ENCODE data around the gene CCNY.

GRCh38 chr10:35340975-35341374, 4.7 kb downstream of the CCNY start:
- TF ChIP-seq POLR2A (IDR thresholded peaks at IDR 0.05; ENCODE audit: low read depth, low read length) (no peak), POLR2AphosphoS5 (IDR thresholded peaks at IDR 0.05; ENCODE audit: low read depth, low read length) (no peak), TAF1 (IDR thresholded peaks at IDR 0.05; ENCODE audit: borderline replicate concordance, low read depth, low read length) (no peak)
